ENCODE data around the gene ZFPM1. TPM values are rescaled to one million over a fixed set of nuclear protein-coding genes. Genes with fewer than 3 reads are reported as not detected.
A peak's percentile ranks its signal among the peaks of the same experiment; 100 is the strongest.

ZFPM1 gene
- total RNA-seq, 2 experiments from 2014 or later = 19.0 to 19.2 TPM

- Mint-ChIP-seq H3K9me3 (no peaks in the 10 kb centered on the region), H3K4me3 (no peak overlapping the region), H3K4me1 (no peaks in the 10 kb centered on the region), H3K36me3 (no peaks in the 10 kb centered on the region), H3K27ac (no peak overlapping the region), H3K27me3 (no peaks in the 10 kb centered on the region)
- DNase-seq = no peak
- POLR2A ChIA-PET = no interaction called here
- ATAC-seq (ENCODE audit: low read depth) = no peak
Observed at GRCh38 chr16:88495268-88495772, 42.2 kb downstream of the ZFPM1 start.

- no peak for ATAC-seq (ENCODE audit: low read depth)
- Mint-ChIP-seq H3K4me3 (no peak overlapping the region), H3K36me3 (no peaks in the 10 kb centered on the region), H3K9me3 (no peaks in the 10 kb centered on the region), H3K27me3 (no peaks in the 10 kb centered on the region), H3K4me1 (no peaks in the 10 kb centered on the region), H3K27ac (no peak overlapping the region)
- no peak for DNase-seq
- POLR2A ChIA-PET = no interaction called here
Observed at GRCh38 chr16:88497561-88498462, 44.7 kb downstream of the ZFPM1 start.

- H3K4me3 Mint-ChIP-seq = no peak overlapping the region
- POLR2A ChIA-PET = no interaction called here
- no peak for ATAC-seq (ENCODE audit: low read depth)
- no peaks in the 10 kb centered on the region for H3K9me3 Mint-ChIP-seq
- DNase-seq = no peak
- H3K27me3 Mint-ChIP-seq = no peaks in the 10 kb centered on the region
- H3K36me3 Mint-ChIP-seq = no peaks in the 10 kb centered on the region
- no peaks in the 10 kb centered on the region for H3K4me1 Mint-ChIP-seq
- no peak overlapping the region for H3K27ac Mint-ChIP-seq
Observed at GRCh38 chr16:88498576-88499208, 45.6 kb downstream of the ZFPM1 start.

GRCh38 chr16:88499292-88499691 lies 46.2 kb downstream of the ZFPM1 start:
- Mint-ChIP-seq H3K27me3 (no peaks in the 10 kb centered on the region), H3K27ac (no peak overlapping the region), H3K4me3 (no peak overlapping the region), H3K4me1 (no peaks in the 10 kb centered on the region), H3K36me3 (no peaks in the 10 kb centered on the region), H3K9me3 (no peaks in the 10 kb centered on the region)
- DNase-seq (no peak), ATAC-seq (ENCODE audit: low read depth) (no peak)
- POLR2A ChIA-PET = no interaction called here

- no peak overlapping the region for H3K4me3 Mint-ChIP-seq
- no peaks in the 10 kb centered on the region for H3K9me3 Mint-ChIP-seq
- ATAC-seq (ENCODE audit: low read depth) (no peak), DNase-seq (no peak)
- H3K36me3 Mint-ChIP-seq = no peaks in the 10 kb centered on the region
- H3K4me1 Mint-ChIP-seq = no peaks in the 10 kb centered on the region
- no peak overlapping the region for H3K27ac Mint-ChIP-seq
- POLR2A ChIA-PET = no interaction called here
- no peaks in the 10 kb centered on the region for H3K27me3 Mint-ChIP-seq
Observed at GRCh38 chr16:88499836-88500251, 46.8 kb downstream of the ZFPM1 start.

GRCh38 chr16:88500255-88500661 lies 47.2 kb downstream of the ZFPM1 start:
- POLR2A ChIA-PET = no interaction called here
- Mint-ChIP-seq H3K27ac (no peak overlapping the region), H3K9me3 (no peaks in the 10 kb centered on the region), H3K4me1 (no peaks in the 10 kb centered on the region), H3K4me3 (no peak overlapping the region), H3K36me3 (no peaks in the 10 kb centered on the region), H3K27me3 (no peaks in the 10 kb centered on the region)
- no peak for ATAC-seq (ENCODE audit: low read depth)
- DNase-seq = no peak

GRCh38 chr16:88502371-88502770 lies 49.3 kb downstream of the ZFPM1 start:
- no peak overlapping the region for H3K4me3 Mint-ChIP-seq
- H3K9me3 Mint-ChIP-seq = no peaks in the 10 kb centered on the region
- ATAC-seq (ENCODE audit: low read depth) = no peak
- POLR2A ChIA-PET = no interaction called here
- H3K4me1 Mint-ChIP-seq = no peaks in the 10 kb centered on the region
- H3K36me3 Mint-ChIP-seq = no peaks in the 10 kb centered on the region
- H3K27me3 Mint-ChIP-seq = no peaks in the 10 kb centered on the region
- DNase-seq = no peak
- no peak overlapping the region for H3K27ac Mint-ChIP-seq

- no peak for DNase-seq
- Mint-ChIP-seq H3K4me3 (no peak overlapping the region), H3K4me1 (no peaks in the 10 kb centered on the region), H3K27ac (no peak overlapping the region), H3K36me3 (no peaks in the 10 kb centered on the region), H3K27me3 (no peaks in the 10 kb centered on the region), H3K9me3 (no peaks in the 10 kb centered on the region)
- POLR2A ChIA-PET = no interaction called here
- no peak for ATAC-seq (ENCODE audit: low read depth)
Observed at GRCh38 chr16:88502776-88503280, 49.7 kb downstream of the ZFPM1 start.

- DNase-seq (no peak), ATAC-seq (ENCODE audit: low read depth) (no peak)
- Mint-ChIP-seq H3K4me3 (no peak overlapping the region), H3K36me3 (no peaks in the 10 kb centered on the region), H3K27ac (no peak overlapping the region), H3K4me1 (no peaks in the 10 kb centered on the region), H3K27me3 (no peaks in the 10 kb centered on the region), H3K9me3 (no peaks in the 10 kb centered on the region)
- POLR2A ChIA-PET = no interaction called here
Observed at GRCh38 chr16:88503374-88503770, 50.3 kb downstream of the ZFPM1 start.

- Mint-ChIP-seq H3K27me3 (no peaks in the 10 kb centered on the region), H3K9me3 (no peaks in the 10 kb centered on the region), H3K4me1 (no peaks in the 10 kb centered on the region), H3K4me3 (no peak overlapping the region), H3K27ac (no peak overlapping the region), H3K36me3 (no peaks in the 10 kb centered on the region)
- DNase-seq (no peak), ATAC-seq (ENCODE audit: low read depth) (no peak)
- POLR2A ChIA-PET = no interaction called here
Observed at GRCh38 chr16:88503771-88504488, 50.9 kb downstream of the ZFPM1 start.

GRCh38 chr16:88504489-88505404 lies 51.7 kb downstream of the ZFPM1 start:
- Mint-ChIP-seq H3K36me3 (no peaks in the 10 kb centered on the region), H3K4me1 (no peaks in the 10 kb centered on the region), H3K27me3 (no peaks in the 10 kb centered on the region), H3K27ac (no peak overlapping the region), H3K4me3 (no peak overlapping the region), H3K9me3 (no peaks in the 10 kb centered on the region)
- POLR2A ChIA-PET = interaction anchor here (0.6 to 1.0 kb wide), 2 partner anchors 65 to 86 kb away, joined by 3 to 5 read pairs; partner anchors contain the start of gene ZC3H18
- ATAC-seq (ENCODE audit: low read depth) (peak; percentile 8), DNase-seq (no peak)

GRCh38 chr16:88505405-88506082 lies 52.5 kb downstream of the ZFPM1 start:
- POLR2A ChIA-PET = interaction anchor here (1.0 kb wide), 1 partner anchor 65 kb away, joined by 3 read pairs; the partner anchor contains the start of gene ZC3H18
- peak; percentile 34 for ATAC-seq (ENCODE audit: low read depth)
- Mint-ChIP-seq H3K9me3 (no peaks in the 10 kb centered on the region), H3K4me1 (no peaks in the 10 kb centered on the region), H3K27ac (no peak overlapping the region), H3K27me3 (no peaks in the 10 kb centered on the region), H3K4me3 (no peak overlapping the region), H3K36me3 (no peaks in the 10 kb centered on the region)
- peak; percentile 66 for DNase-seq

Data from activated naive CD8-positive, alpha-beta T cell treated with anti-CD3 and anti-CD28 coated beads, Interleukin-2, amount 10 ng/mL, durations not matched to agents 7 days and 5 days (primary cell).